OCI-LY1 (cell line): ENCODE measurements around the gene FAP.
A peak's percentile ranks its signal among the peaks of the same experiment; 100 is the strongest.

Experiments
- H2AFZ ChIP-seq: fragments of 200-600 bp; sonication (generic), shearing (Covaris generic); 2 replicates; pipeline ENCODE4 v1.6.0; 2014; ENCODE audit warnings: antibody characterized with exemption, mild to moderate bottlenecking, low read length
- H3F3A ChIP-seq: fragments of 200-600 bp; sonication (generic), shearing (Covaris generic); 2 replicates; pipeline ENCODE4 v1.6.0; 2014; ENCODE audit warnings: mild to moderate bottlenecking, antibody characterized with exemption, low read length, moderate library complexity; ENCODE audit not compliant: insufficient read depth
- H3K27ac ChIP-seq: fragments of 200-600 bp; sonication (generic); 2 replicates; pipeline ENCODE4 v1.5.1; 2014; ENCODE audit warnings: low read length, mixed run types, mild to moderate bottlenecking, low read depth; ENCODE audit not compliant: poor library complexity, severe bottlenecking
- H3K27me3 ChIP-seq: fragments of 200-600 bp; sonication (generic); 2 replicates; pipeline ENCODE4 v1.6.0; 2014; ENCODE audit warnings: antibody characterized with exemption, mild to moderate bottlenecking, low read length, moderate library complexity; ENCODE audit not compliant: insufficient read depth
- H3K36me3 ChIP-seq: fragments of 200-600 bp; sonication (generic); 2 replicates; pipeline ENCODE4 v1.6.1; 2014; ENCODE audit warnings: mild to moderate bottlenecking, antibody characterized with exemption, low read length, moderate library complexity, mixed read lengths; ENCODE audit not compliant: insufficient read depth
- H3K4me1 ChIP-seq: fragments of 200-600 bp; sonication (generic); 2 replicates; pipeline ENCODE4 v1.5.1; 2014; ENCODE audit warnings: mild to moderate bottlenecking, low read length, moderate library complexity; ENCODE audit not compliant: insufficient read depth, severe bottlenecking
- H3K4me2 ChIP-seq: fragments of 200-600 bp; sonication (generic), shearing (Covaris generic); 2 replicates; pipeline ENCODE4 v1.6.1; 2014; ENCODE audit warnings: low read length
- H3K4me3 ChIP-seq: fragments of 200-600 bp; sonication (generic); 2 replicates; pipeline ENCODE4 v1.5.1; 2014; ENCODE audit warnings: low read length, low read depth, mild to moderate bottlenecking, mixed read lengths; ENCODE audit not compliant: poor library complexity, severe bottlenecking
- H3K79me2 ChIP-seq: fragments of 200-600 bp; shearing (Covaris generic); 2 replicates; pipeline ENCODE4 v1.6.1; 2016; ENCODE audit warnings: mixed run types, low read length, mixed read lengths; ENCODE audit not compliant: insufficient read depth
- H3K9ac ChIP-seq: fragments of 200-600 bp; sonication (generic), shearing (Covaris generic); 2 replicates; pipeline ENCODE4 v1.6.1; 2014; ENCODE audit warnings: mild to moderate bottlenecking, low read length, mixed read lengths
- H3K9me2 ChIP-seq: fragments of 200-600 bp; sonication (generic), shearing (Covaris generic); 2 replicates; pipeline ENCODE4 v1.6.1; 2014; ENCODE audit warnings: low read depth, mild to moderate bottlenecking, low read length, mixed read lengths
- H3K9me3 ChIP-seq: fragments of 200-600 bp; shearing (Covaris generic); 2 replicates; pipeline ENCODE4 v1.6.1; 2014; ENCODE audit warnings: low read length, mixed read lengths
- H4K20me1 ChIP-seq: fragments of 200-600 bp; sonication (generic), shearing (Covaris generic); 2 replicates; pipeline ENCODE4 v1.6.0; 2016; ENCODE audit warnings: mild to moderate bottlenecking, low read length; ENCODE audit not compliant: insufficient read depth
- CTCF ChIP-seq: fragments of 200-600 bp; sonication (generic), shearing (Covaris generic); IDR thresholded peaks from 2 replicates; pipeline ENCODE4 v1.5.1; 2017; ENCODE audit warnings: mild to moderate bottlenecking, antibody characterized with exemption, low read length, moderate library complexity, mixed read lengths
- EZH2 ChIP-seq: fragments of 200-600 bp; sonication (generic), shearing (Covaris generic); IDR thresholded peaks from 2 replicates; pipeline ENCODE4 v1.8.0; 2017; ENCODE audit warnings: borderline replicate concordance, mixed run types, mild to moderate bottlenecking, antibody characterized with exemption, low read length, moderate library complexity, mixed read lengths

The FAP gene

GRCh38 chr2:162153608-162154224 is 89.5 kb downstream of the FAP start:
- no peaks in the 10 kb centered on the region for H3K27me3 ChIP-seq
- H3K9ac ChIP-seq, result no peak overlapping the region
- no peaks in the 10 kb centered on the region for H3F3A ChIP-seq
- H3K27ac ChIP-seq, result no peak overlapping the region
- H3K4me2 ChIP-seq, result no peak overlapping the region
- H3K9me3 ChIP-seq, result no peaks in the 10 kb centered on the region
- H3K79me2 ChIP-seq, result no peaks in the 10 kb centered on the region
- H4K20me1 ChIP-seq, result no peaks in the 10 kb centered on the region
- no peaks in the 10 kb centered on the region for H3K4me1 ChIP-seq
- H3K36me3 ChIP-seq, result no peaks in the 10 kb centered on the region
- TF ChIP-seq EZH2 (no peak), CTCF (peak; percentile 84)
- no peaks in the 10 kb centered on the region for H3K9me2 ChIP-seq
- H3K4me3 ChIP-seq, result no peak overlapping the region
- H2AFZ ChIP-seq, result no peak overlapping the region

- no peak within 1 kb of the TSS for H3K9ac ChIP-seq
- no peak within 1 kb of the TSS for H2AFZ ChIP-seq
- H3K4me1 ChIP-seq, result no peaks in the 10 kb centered on the region
- H3K4me2 ChIP-seq, result no peak within 1 kb of the TSS
- no peak within 1 kb of the TSS for H3K27ac ChIP-seq
- H3F3A ChIP-seq, result no peaks in the 10 kb centered on the region
- H3K4me3 ChIP-seq, result no peak within 1 kb of the TSS
- no peaks in the 10 kb centered on the region for H3K9me3 ChIP-seq
- no peak for TF ChIP-seq CTCF
- no peak for TF ChIP-seq EZH2
- no peaks in the 10 kb centered on the region for H3K79me2 ChIP-seq
- no peaks in the 10 kb centered on the region for H4K20me1 ChIP-seq
- no peaks in the 10 kb centered on the region for H3K36me3 ChIP-seq
- H3K27me3 ChIP-seq, result no peaks in the 10 kb centered on the region
- no peaks in the 10 kb centered on the region for H3K9me2 ChIP-seq
Measured at GRCh38 chr2:162152147-162152546, 91.1 kb downstream of the FAP start, which contains the start of gene GCG. TSS of gene GCG (minus strand) at chr2:162152247. CDS start at chr2:162149178, 3,069 bp downstream.

- Histone ChIP-seq H3K9ac (no peak overlapping the region), H3F3A (no peaks in the 10 kb centered on the region), H3K27me3 (no peaks in the 10 kb centered on the region), H3K9me2 (no peaks in the 10 kb centered on the region), H4K20me1 (no peaks in the 10 kb centered on the region), H2AFZ (no peak overlapping the region), H3K4me2 (no peak overlapping the region), H3K27ac (no peak overlapping the region), H3K9me3 (no peaks in the 10 kb centered on the region), H3K79me2 (no peaks in the 10 kb centered on the region), H3K4me3 (no peak overlapping the region), H3K4me1 (no peaks in the 10 kb centered on the region), H3K36me3 (no peaks in the 10 kb centered on the region)
- TF ChIP-seq CTCF (no peak), EZH2 (no peak)
Measured at GRCh38 chr2:162149940-162150339, 93.3 kb downstream of the FAP start.
